Measurements from ENCODE around the gene TMEM201. TPM values are rescaled to one million over a fixed set of nuclear protein-coding genes. Genes with fewer than 3 reads are reported as not detected.

TMEM201 gene
- 10 to 100 TPM; 20.0 to 26.9 TPM for total RNA-seq

GRCh38 chr1:9588551-9589143, at the start of gene TMEM201:
TSS of gene TMEM201 (plus strand) at chr1:9588911. CDS start at chr1:9588931, 20 bp downstream.
- H3K4me1 Mint-ChIP-seq, result peaks cover 32% of the 10 kb centered on the region
- CTCF ChIA-PET, result interaction anchor here (0.7 to 1.6 kb wide), 8 partner anchors 10 to 345 kb away, joined by 3 to 5 read pairs (median 4); partner anchors contain the start of gene SLC25A33

GRCh38 chr1:9539165-9539828, 49.4 kb upstream of the TMEM201 start, which contains the start of gene SLC25A33:
TSS of gene SLC25A33 (plus strand) at chr1:9539465. CDS start at chr1:9539692, 227 bp downstream.
- DNase-seq (peak; percentile 98), ATAC-seq (peak; percentile 98)
- Mint-ChIP-seq H3K4me3 (peak within 1 kb of the TSS; percentile 86), H3K4me1 (peaks cover 34% of the 10 kb centered on the region), H3K9me3 (ENCODE audit: low read depth) (no peaks in the 10 kb centered on the region), H3K36me3 (peaks cover 5% of the 10 kb centered on the region), H3K27ac (peak within 1 kb of the TSS; percentile 76), H3K27me3 (no peaks in the 10 kb centered on the region)
- CTCF ChIA-PET, result interaction anchor here (0.9 to 1.5 kb wide), 3 partner anchors 10 to 49 kb away, joined by 3 to 5 read pairs (median 3); partner anchors contain the start of gene TMEM201

More at GRCh38 chr1:9588551-9589143, at the start of gene TMEM201:
- Mint-ChIP-seq H3K9me3 (ENCODE audit: low read depth) (no peaks in the 10 kb centered on the region), H3K36me3 (no peaks in the 10 kb centered on the region), H3K27me3 (no peaks in the 10 kb centered on the region), H3K27ac (peak within 1 kb of the TSS; percentile 66), H3K4me3 (peak within 1 kb of the TSS; percentile 79)
- ATAC-seq (peak; percentile 95), DNase-seq (peak; percentile 94)

GRCh38 chr1:9539829-9540550, 48.7 kb upstream of the TMEM201 start:
- Mint-ChIP-seq H3K9me3 (ENCODE audit: low read depth) (no peaks in the 10 kb centered on the region), H3K27me3 (no peaks in the 10 kb centered on the region)
- peak; percentile 55 for ATAC-seq

GRCh38 chr1:9542430-9542829, 46.3 kb upstream of the TMEM201 start:
- no peaks in the 10 kb centered on the region for H3K9me3 Mint-ChIP-seq (ENCODE audit: low read depth)
- H3K36me3 Mint-ChIP-seq, result peaks cover 5% of the 10 kb centered on the region
- no peak overlapping the region for H3K27ac Mint-ChIP-seq
- DNase-seq (no peak), ATAC-seq (no peak)
- peaks cover 34% of the 10 kb centered on the region for H3K4me1 Mint-ChIP-seq
- no peak overlapping the region for H3K4me3 Mint-ChIP-seq
- H3K27me3 Mint-ChIP-seq, result no peaks in the 10 kb centered on the region
- CTCF ChIA-PET, result interaction anchor here (1.4 kb wide), 1 partner anchor 15 kb away, joined by 4 read pairs; no protein-coding TSS in a partner anchor

More at GRCh38 chr1:9539829-9540550, 48.7 kb upstream of the TMEM201 start:
- Mint-ChIP-seq H3K27ac (peak overlapping the region; percentile 72), H3K4me1 (peaks cover 34% of the 10 kb centered on the region), H3K36me3 (peaks cover 5% of the 10 kb centered on the region), H3K4me3 (peak overlapping the region; percentile 86)
- peak; percentile 60 for DNase-seq
- CTCF ChIA-PET, result interaction anchor here (0.9 to 1.0 kb wide), 2 partner anchors 9 to 49 kb away, joined by 3 read pairs; no protein-coding TSS in a partner anchor

- H3K4me3 Mint-ChIP-seq, result no peak overlapping the region
- no peaks in the 10 kb centered on the region for H3K27me3 Mint-ChIP-seq
- H3K27ac Mint-ChIP-seq, result no peak overlapping the region
- H3K4me1 Mint-ChIP-seq, result peaks cover 20% of the 10 kb centered on the region
- ATAC-seq, result no peak
- DNase-seq, result no peak
- peaks cover 5% of the 10 kb centered on the region for H3K36me3 Mint-ChIP-seq
- H3K9me3 Mint-ChIP-seq (ENCODE audit: low read depth), result no peaks in the 10 kb centered on the region
- CTCF ChIA-PET, result no interaction called here
Measured at GRCh38 chr1:9544926-9545325, 43.8 kb upstream of the TMEM201 start.

- CTCF ChIA-PET, result interaction anchor here (1.7 kb wide), 1 partner anchor 283 kb away, joined by 3 read pairs; no protein-coding TSS in a partner anchor
- H3K27ac Mint-ChIP-seq, result no peak overlapping the region
- H3K4me3 Mint-ChIP-seq, result no peak overlapping the region
- no peak for ATAC-seq
- H3K4me1 Mint-ChIP-seq, result no peaks in the 10 kb centered on the region
- no peak for DNase-seq
- H3K27me3 Mint-ChIP-seq, result no peaks in the 10 kb centered on the region
- H3K36me3 Mint-ChIP-seq, result peaks cover 6% of the 10 kb centered on the region
- H3K9me3 Mint-ChIP-seq (ENCODE audit: low read depth), result no peaks in the 10 kb centered on the region
Measured at GRCh38 chr1:9549955-9550546, 38.7 kb upstream of the TMEM201 start.

GRCh38 chr1:9551984-9552383, 36.7 kb upstream of the TMEM201 start:
- Mint-ChIP-seq H3K4me3 (no peak overlapping the region), H3K27me3 (no peaks in the 10 kb centered on the region), H3K9me3 (ENCODE audit: low read depth) (no peaks in the 10 kb centered on the region), H3K4me1 (no peaks in the 10 kb centered on the region), H3K27ac (no peak overlapping the region), H3K36me3 (peaks cover 18% of the 10 kb centered on the region)
- DNase-seq (no peak), ATAC-seq (no peak)
- CTCF ChIA-PET, result interaction anchor here (1.1 kb wide), 1 partner anchor 450 kb away, joined by 3 read pairs; no protein-coding TSS in a partner anchor

GRCh38 chr1:9553736-9554144, 35.0 kb upstream of the TMEM201 start:
- DNase-seq (no peak), ATAC-seq (no peak)
- Mint-ChIP-seq H3K36me3 (peaks cover 18% of the 10 kb centered on the region), H3K9me3 (ENCODE audit: low read depth) (no peaks in the 10 kb centered on the region), H3K4me3 (no peak overlapping the region), H3K27me3 (no peaks in the 10 kb centered on the region), H3K27ac (no peak overlapping the region), H3K4me1 (peaks cover 8% of the 10 kb centered on the region)
- CTCF ChIA-PET, result interaction anchor here (0.9 kb wide), 1 partner anchor 93 kb away, joined by 3 read pairs; no protein-coding TSS in a partner anchor

GRCh38 chr1:9555942-9556341, 32.8 kb upstream of the TMEM201 start:
- no peak overlapping the region for H3K4me3 Mint-ChIP-seq
- peaks cover 19% of the 10 kb centered on the region for H3K36me3 Mint-ChIP-seq
- H3K4me1 Mint-ChIP-seq, result peaks cover 12% of the 10 kb centered on the region
- DNase-seq, result no peak
- no peak for ATAC-seq
- no peaks in the 10 kb centered on the region for H3K27me3 Mint-ChIP-seq
- CTCF ChIA-PET, result interaction anchor here (1.3 kb wide), 1 partner anchor 10 kb away, joined by 3 read pairs; no protein-coding TSS in a partner anchor
- no peaks in the 10 kb centered on the region for H3K9me3 Mint-ChIP-seq (ENCODE audit: low read depth)
- H3K27ac Mint-ChIP-seq, result no peak overlapping the region

- Mint-ChIP-seq H3K4me3 (no peak overlapping the region), H3K4me1 (peaks cover 12% of the 10 kb centered on the region), H3K9me3 (ENCODE audit: low read depth) (no peaks in the 10 kb centered on the region), H3K36me3 (peaks cover 19% of the 10 kb centered on the region), H3K27me3 (no peaks in the 10 kb centered on the region), H3K27ac (no peak overlapping the region)
- CTCF ChIA-PET, result interaction anchor here (1.1 to 1.3 kb wide), 3 partner anchors 67 to 731 kb away, joined by 3 read pairs; no protein-coding TSS in a partner anchor
- no peak for ATAC-seq
- DNase-seq, result no peak
Measured at GRCh38 chr1:9557624-9558023, 31.1 kb upstream of the TMEM201 start.

- H3K4me3 Mint-ChIP-seq, result no peak overlapping the region
- H3K36me3 Mint-ChIP-seq, result peaks cover 19% of the 10 kb centered on the region
- ATAC-seq (no peak), DNase-seq (no peak)
- CTCF ChIA-PET, result interaction anchor here (1.1 to 1.3 kb wide), 3 partner anchors 63 to 730 kb away, joined by 3 to 4 read pairs (median 3); no protein-coding TSS in a partner anchor
- H3K4me1 Mint-ChIP-seq, result peaks cover 12% of the 10 kb centered on the region
- no peaks in the 10 kb centered on the region for H3K27me3 Mint-ChIP-seq
- H3K9me3 Mint-ChIP-seq (ENCODE audit: low read depth), result no peaks in the 10 kb centered on the region
- no peak overlapping the region for H3K27ac Mint-ChIP-seq
Measured at GRCh38 chr1:9558271-9558945, 30.3 kb upstream of the TMEM201 start.

GRCh38 chr1:9558946-9559545, 29.7 kb upstream of the TMEM201 start:
- Mint-ChIP-seq H3K27ac (no peak overlapping the region), H3K4me1 (peaks cover 12% of the 10 kb centered on the region), H3K36me3 (peaks cover 16% of the 10 kb centered on the region), H3K9me3 (ENCODE audit: low read depth) (no peaks in the 10 kb centered on the region), H3K4me3 (no peak overlapping the region), H3K27me3 (no peaks in the 10 kb centered on the region)
- DNase-seq (no peak), ATAC-seq (no peak)
- CTCF ChIA-PET, result interaction anchor here (1.2 kb wide), 1 partner anchor 63 kb away, joined by 4 read pairs; no protein-coding TSS in a partner anchor
